ENCODE measurements around the gene ITPRIPL2. TPM values are rescaled to one million over a fixed set of nuclear protein-coding genes. Genes with fewer than 3 reads are reported as not detected.

Gene ITPRIPL2
- total and polyA plus RNA-seq, 2 of the 4 experiments (the other 2 are of a cell fraction) = 9.2 to 11.1 TPM

Other genes starting within 250 kb of the ITPRIPL2 start
- 53.8 and 55.8 TPM in 2 replicates for gene SMG1, start 187.6 kb upstream of the ITPRIPL2 start, total RNA-seq (2012; rRNA removed)
- gene SMG1, start 187.6 kb upstream of the ITPRIPL2 start, polyA plus RNA-seq (2012; rRNA removed) = 11.1 and 13.4 TPM in 2 replicates
- gene TMC7, start 130.0 kb upstream of the ITPRIPL2 start, total RNA-seq (2012; rRNA removed) = 0.28 and 0.36 TPM in 2 replicates
- gene TMC7, start 130.0 kb upstream of the ITPRIPL2 start, polyA plus RNA-seq (2012; rRNA removed) = 0.16 and 0.27 TPM in 2 replicates
- 10.9 and 15.0 TPM in 2 replicates for gene COQ7, start 46.4 kb upstream of the ITPRIPL2 start, total RNA-seq (2012; rRNA removed)
- 9.4 and 13.6 TPM in 2 replicates for gene COQ7, start 46.4 kb upstream of the ITPRIPL2 start, polyA plus RNA-seq (2012; rRNA removed)
- not detected in 2 replicates for gene SYT17, start 54.3 kb downstream of the ITPRIPL2 start, total RNA-seq (2012; rRNA removed)
- gene SYT17, start 54.3 kb downstream of the ITPRIPL2 start, polyA plus RNA-seq (2012; rRNA removed) = not detected in 2 replicates
- not detected in 2 replicates for gene CLEC19A, start 171.8 kb downstream of the ITPRIPL2 start, total RNA-seq (2012; rRNA removed)
- not detected in 2 replicates for gene CLEC19A, start 171.8 kb downstream of the ITPRIPL2 start, polyA plus RNA-seq (2012; rRNA removed)